SK-N-MC (cell line): ENCODE measurements around the gene E2F1.

Experiments used
- DNase-seq: peaks from one replicate; pipeline ENCODE4 v3.0.0-alpha.2; 2011; ENCODE audit warnings: low read depth, low spot score
- H3K27ac ChIP-seq: fragments of 200-600 bp; sonication (generic); 2 replicates; pipeline ENCODE4 v1.5.1; 2016; ENCODE audit warnings: mixed run types
- H3K36me3 ChIP-seq: fragments of 200-600 bp; sonication (generic); 2 replicates; pipeline ENCODE4 v1.6.1; 2017; ENCODE audit warnings: antibody characterized with exemption, low read length, mixed read lengths; ENCODE audit not compliant: insufficient read depth
- H3K4me3 ChIP-seq: fragments of 200-600 bp; sonication (generic); 2 replicates; pipeline ENCODE4 v1.5.1; 2016
- H3K9ac ChIP-seq: fragments of 200-600 bp; sonication (generic); 2 replicates; pipeline ENCODE4 v1.8.0; 2017; ENCODE audit warnings: mixed run types, mixed read lengths; ENCODE audit not compliant: insufficient read length
- H3K9me3 ChIP-seq: fragments of 200-600 bp; sonication (generic); 2 replicates; pipeline ENCODE4 v1.6.1; 2017; ENCODE audit warnings: low read depth, mild to moderate bottlenecking, antibody characterized with exemption, low read length, moderate library complexity, mixed read lengths
- EZH2 ChIP-seq: fragments of 200-600 bp; sonication (generic); IDR thresholded peaks from one replicate; pipeline ENCODE4 v1.6.1; 2017; ENCODE audit warnings: antibody characterized with exemption
- FOXP2 ChIP-seq: optimal IDR thresholded peaks from 2 replicates; pipeline ENCODE3; 2011; ENCODE audit warnings: mild to moderate bottlenecking, moderate library complexity; ENCODE audit not compliant: insufficient read depth; ENCODE audit errors: extremely low read length, control extremely low read depth
- POLR2AphosphoS5 ChIP-seq: IDR thresholded peaks from 2 replicates; pipeline ENCODE4 v1.6.1; 2012; ENCODE audit warnings: mild to moderate bottlenecking, low read depth, low read length, borderline replicate concordance

The E2F1 gene

DNA sequence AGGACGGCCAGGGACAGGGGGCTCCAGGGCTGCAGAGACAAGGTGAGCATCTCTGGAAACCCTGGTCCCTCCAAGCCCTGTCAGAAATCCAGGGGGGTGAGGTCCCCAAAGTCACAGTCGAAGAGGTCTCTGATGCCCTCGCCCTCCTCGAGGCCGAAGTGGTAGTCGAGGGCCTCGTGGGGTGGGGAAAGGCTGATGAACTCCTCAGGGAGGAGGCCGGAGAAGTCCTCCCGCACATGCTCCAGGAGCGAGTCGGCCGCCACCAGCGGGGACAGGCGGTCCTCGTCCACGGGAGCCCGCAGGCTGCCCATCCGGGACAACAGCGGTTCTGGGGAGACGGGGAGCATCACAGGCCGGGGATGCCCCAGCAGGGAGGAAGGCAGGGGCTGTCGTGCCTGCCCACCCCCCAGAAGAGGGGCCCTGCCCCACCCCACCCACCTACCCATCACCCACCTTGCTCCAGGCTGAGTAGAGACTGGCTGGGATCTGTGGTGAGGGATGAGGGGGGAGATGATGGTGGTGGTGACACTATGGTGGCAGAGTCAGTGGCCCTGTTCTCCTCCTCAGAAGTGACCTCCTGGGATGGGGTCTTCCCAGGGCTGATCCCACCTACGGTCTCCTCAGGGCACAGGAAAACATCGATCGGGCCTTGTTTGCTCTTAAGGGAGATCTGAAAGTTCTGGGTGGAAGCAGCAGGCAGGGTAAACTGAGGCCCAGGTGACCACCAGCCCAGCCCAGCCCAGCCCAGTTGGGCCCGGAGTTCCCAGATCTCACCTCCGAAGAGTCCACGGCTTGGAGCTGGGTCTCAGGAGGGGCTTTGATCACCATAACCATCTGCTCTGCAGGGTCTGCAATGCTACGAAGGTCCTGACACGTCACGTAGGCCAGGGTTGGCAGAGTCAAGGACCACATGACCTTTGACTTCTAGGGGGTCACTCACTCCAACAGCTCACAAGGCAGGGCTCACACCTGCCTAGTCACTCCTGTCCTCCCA, 9.2 kb downstream of the E2F1 start:
- Histone ChIP-seq H3K36me3 (peaks cover 31% of the 10 kb centered on the region), H3K27ac (no peak overlapping the region), H3K4me3 (no peak overlapping the region), H3K9ac (no peak overlapping the region), H3K9me3 (no peaks in the 10 kb centered on the region)
- TF ChIP-seq EZH2 (no peak), FOXP2 (no peak)
- DNase-seq, result no peak

DNA sequence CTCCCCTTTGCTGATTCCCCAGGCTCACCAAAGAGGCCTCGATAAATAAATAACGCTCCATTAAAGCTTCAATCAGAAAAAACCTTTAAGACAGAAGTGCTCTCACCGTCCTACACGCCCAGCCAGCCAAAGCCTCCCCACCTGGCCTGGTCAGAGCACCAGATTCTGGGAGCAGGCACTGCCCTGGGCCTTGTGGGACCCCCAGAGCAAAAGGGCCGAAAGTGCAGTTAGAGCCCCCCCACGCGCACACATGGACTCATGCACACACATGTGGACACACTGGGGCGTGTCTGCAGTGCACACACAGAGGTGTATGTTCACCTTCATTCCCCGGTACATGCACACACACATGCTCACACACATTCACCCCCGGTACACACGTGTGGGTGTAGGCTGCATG, 10.1 kb downstream of the E2F1 start:
- TF ChIP-seq FOXP2, result no peak
- TF ChIP-seq POLR2AphosphoS5, result no peak
- TF ChIP-seq EZH2, result no peak
- H3K4me3 ChIP-seq, result no peak overlapping the region
- H3K9me3 ChIP-seq, result no peaks in the 10 kb centered on the region
- H3K36me3 ChIP-seq, result peaks cover 31% of the 10 kb centered on the region
- no peak for DNase-seq
- no peak overlapping the region for H3K9ac ChIP-seq
- H3K27ac ChIP-seq, result peak overlapping the region; percentile 90

DNA sequence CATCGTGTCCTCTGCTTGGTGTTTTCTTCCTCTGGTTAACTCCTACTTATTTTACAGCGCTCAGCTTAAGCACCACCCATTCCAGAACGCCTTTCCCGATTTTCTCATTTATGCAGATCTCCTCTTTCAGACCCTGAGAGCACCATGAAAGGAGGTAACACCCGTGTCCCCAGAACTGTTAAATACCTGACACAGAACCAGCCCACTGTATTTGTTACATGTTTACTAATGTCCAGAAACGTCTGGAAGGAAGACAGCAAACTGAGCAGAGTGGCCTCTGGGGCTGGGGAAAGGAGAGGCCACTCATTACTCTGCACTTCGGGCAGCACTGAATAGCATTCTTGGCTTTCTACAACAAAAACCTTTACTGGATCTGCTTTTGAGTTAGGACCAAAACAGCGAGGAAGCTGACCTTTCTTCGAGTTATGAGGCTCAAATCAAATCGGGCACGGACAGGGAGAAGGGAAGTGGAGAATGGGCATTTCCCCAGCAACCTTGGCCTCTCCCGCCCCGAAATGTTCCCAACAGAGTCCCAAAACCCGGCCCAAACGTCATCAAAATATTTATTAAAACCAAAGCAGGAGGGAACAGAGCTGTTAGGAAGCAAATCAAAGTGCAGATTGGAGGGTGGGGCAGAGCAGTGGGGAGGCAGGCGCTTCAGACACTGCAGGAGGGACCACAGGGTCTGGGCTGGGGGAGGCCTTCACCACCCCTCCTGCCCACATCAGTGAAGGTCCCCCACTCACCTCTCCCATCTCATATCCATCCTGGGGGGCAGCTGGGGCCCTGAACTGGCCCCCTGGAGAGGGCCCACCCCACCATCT, 10.8 kb downstream of the E2F1 start:
- Histone ChIP-seq H3K27ac (peak overlapping the region; percentile 90), H3K9me3 (no peaks in the 10 kb centered on the region), H3K4me3 (peak overlapping the region; percentile 18; the same call in 1 of the 2 replicates), H3K9ac (peak overlapping the region; percentile 5), H3K36me3 (peaks cover 28% of the 10 kb centered on the region)
- DNase-seq, result no peak
- TF ChIP-seq POLR2AphosphoS5 (no peak), FOXP2 (no peak), EZH2 (no peak)

DNA sequence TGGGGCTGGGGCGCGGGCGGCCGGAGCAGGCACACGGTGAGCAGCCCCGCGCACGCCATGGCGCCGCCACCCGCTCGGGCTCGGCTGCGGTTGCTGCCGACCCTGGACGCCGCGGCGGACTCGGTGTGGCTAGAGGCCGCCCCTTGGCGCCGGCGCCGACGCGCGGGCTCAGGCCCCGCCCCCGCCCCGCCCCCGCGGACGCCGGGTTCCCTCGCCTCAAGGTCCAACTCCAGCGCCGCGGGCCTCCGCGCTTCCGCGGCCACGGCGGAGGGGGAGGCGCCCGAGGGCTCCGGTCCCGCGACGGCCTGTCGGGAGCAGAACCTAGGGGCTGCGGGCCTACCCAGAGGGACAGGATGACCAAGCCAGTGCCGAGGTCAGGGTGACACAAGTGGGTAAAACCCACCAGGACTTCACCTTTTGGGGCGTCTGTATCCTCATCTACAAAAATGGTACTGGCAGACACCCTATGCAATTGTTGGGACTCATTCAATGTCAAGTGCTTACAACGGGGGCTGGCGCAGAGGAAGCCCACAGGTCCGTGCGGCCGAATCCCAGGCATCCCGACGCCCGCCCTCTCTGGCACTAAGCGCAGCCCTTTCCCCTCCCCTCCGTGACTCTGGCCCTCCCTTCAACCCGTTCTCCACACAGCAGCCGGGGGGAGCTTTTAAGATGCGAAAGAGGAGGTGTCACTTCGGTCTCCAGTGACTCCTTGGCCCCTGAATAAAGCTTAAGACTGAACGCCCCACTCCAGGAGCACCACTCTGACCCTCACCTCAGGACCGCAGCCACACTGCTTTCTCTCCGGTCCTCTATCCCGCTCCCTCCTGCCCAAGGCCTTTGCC, 11.7 kb downstream of the E2F1 start, which contains the start of gene NECAB3:
NECAB3 (minus strand) TSS at position 135 of the 842 bp plus-strand sequence; CDS start at position 59, 76 bp downstream.
- H3K9me3 ChIP-seq, result no peaks in the 10 kb centered on the region
- no peak for DNase-seq
- peak within 1 kb of the TSS; percentile 87 for H3K4me3 ChIP-seq
- peak within 1 kb of the TSS; percentile 90 for H3K27ac ChIP-seq
- H3K36me3 ChIP-seq, result peaks cover 20% of the 10 kb centered on the region
- peak within 1 kb of the TSS; percentile 87 for H3K9ac ChIP-seq
- TF ChIP-seq FOXP2 (no peak), POLR2AphosphoS5 (peak; percentile 68), EZH2 (no peak)

DNA sequence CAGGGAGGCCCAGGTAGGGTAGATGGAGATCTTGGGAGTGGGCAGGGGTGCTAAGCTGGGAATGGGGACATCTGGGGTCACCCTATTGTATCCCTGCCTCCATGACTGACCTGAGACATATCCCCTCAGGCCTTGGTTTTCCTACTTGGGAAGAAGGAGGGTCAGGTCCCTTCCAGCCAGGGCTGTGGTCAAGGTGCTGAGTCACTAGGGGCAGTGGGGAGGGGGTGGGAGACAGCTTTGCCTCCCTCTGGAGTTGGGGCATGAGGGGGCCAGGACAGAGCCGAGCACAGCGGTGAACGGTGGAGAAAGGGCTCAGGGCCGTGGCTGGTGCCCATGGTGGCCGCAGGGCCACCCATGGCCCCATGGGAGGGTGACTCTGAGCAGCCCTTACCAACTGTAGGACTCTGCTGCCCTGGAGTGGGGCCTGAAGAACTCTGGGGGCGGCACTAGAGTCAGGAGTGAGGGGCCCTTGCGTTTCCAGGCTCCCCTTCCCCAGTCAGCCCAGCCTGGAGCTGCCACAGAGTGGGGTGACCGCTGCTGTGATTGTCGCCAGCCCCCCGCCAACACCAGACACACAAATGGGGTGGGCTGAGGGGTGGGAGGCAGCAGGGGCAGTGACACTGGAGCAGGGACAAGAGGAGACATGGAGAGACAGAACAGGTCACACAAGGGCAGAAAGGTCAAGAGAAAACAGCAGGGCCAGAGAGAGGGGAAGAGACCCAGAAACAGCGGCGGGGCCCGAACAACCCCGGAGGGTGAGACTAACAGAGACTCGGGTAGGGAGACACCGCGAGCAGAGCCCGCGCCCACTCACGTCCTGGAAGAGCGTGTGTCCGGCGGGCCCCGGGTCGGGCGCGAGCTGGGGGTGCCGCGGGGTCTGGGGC, 12.5 kb downstream of the E2F1 start:
- Histone ChIP-seq H3K9ac (peak overlapping the region; percentile 87), H3K36me3 (peaks cover 18% of the 10 kb centered on the region), H3K9me3 (no peaks in the 10 kb centered on the region), H3K27ac (peak overlapping the region; percentile 46; the same call in 1 of the 2 replicates), H3K4me3 (peak overlapping the region; percentile 87)
- no peak for DNase-seq
- TF ChIP-seq FOXP2 (no peak), POLR2AphosphoS5 (no peak), EZH2 (no peak)

DNA sequence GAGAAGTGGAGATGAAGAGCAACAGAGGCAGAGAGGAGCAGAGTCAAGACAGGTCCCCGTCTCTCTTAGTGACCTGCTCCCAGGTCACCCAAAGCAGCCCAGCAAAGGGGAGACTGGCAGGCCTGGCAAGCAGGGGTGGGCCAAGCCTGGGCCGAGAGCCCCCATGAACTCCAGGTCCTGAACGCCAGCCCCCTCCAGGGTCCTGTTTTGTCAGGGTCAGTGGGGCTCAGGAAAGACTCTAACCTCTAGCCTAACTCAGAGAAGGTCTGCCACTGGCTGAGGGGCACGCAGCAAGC, 13.1 kb downstream of the E2F1 start:
- peaks cover 17% of the 10 kb centered on the region for H3K36me3 ChIP-seq
- no peak for DNase-seq
- peak overlapping the region; percentile 87 for H3K4me3 ChIP-seq
- peak overlapping the region; percentile 87 for H3K9ac ChIP-seq
- no peak overlapping the region for H3K27ac ChIP-seq
- TF ChIP-seq FOXP2, result no peak
- no peak for TF ChIP-seq EZH2
- no peak for TF ChIP-seq POLR2AphosphoS5
- no peaks in the 10 kb centered on the region for H3K9me3 ChIP-seq
